Common myeloid progenitor, CD34-positive (primary cell): ENCODE measurements around the gene ZNF280D. TPM values are rescaled to one million over a fixed set of nuclear protein-coding genes. Genes with fewer than 3 reads are reported as not detected.
"Not testable (repeated sequence)": the region's sequence is repeated elsewhere in the genome, so short reads cannot be mapped to it uniquely, and the experiment has no call there.

Experiments
- CTCF ChIA-PET: fragments of 350-600 bp; sonication (Branson Sonifier 250); formaldehyde crosslinking; loops from one replicate; lab custom pipeline; 2021; ENCODE audit warnings: antibody characterized with exemption; lab: Charles Lee
- POLR2A ChIA-PET: fragments of 350-600 bp; sonication (Branson Sonifier 250); formaldehyde crosslinking; loops from one replicate; lab custom pipeline; 2021; ENCODE audit warnings: antibody characterized with exemption; lab: Charles Lee
- DNase-seq, 3 donors: peaks; one replicate each; pipeline versions ENCODE4 v3.0.0 to v3.0.0-alpha.2; 2013
- H3K27ac ChIP-seq, 2 experiments: 1 replicate in 1 of 2; 2 replicates in 1 of 2; pipeline ENCODE4 v1.7.0; 2013; ENCODE audit warnings: inconsistent platforms in 2 of 2, low read length in 2 of 2, mild to moderate bottlenecking in 2 of 2, low read depth in 1 of 2, moderate library complexity in 1 of 2; ENCODE audit not compliant: severe bottlenecking in 2 of 2, insufficient read depth in 1 of 2, poor library complexity in 1 of 2
- H3K27me3 ChIP-seq, 5 experiments: replicated peaks in 2 of 5; 1 replicate in 3 of 5; 2 replicates in 2 of 5; pipeline versions ENCODE4 v1.6.1 to v1.7.0; 2013; ENCODE audit warnings: low read length in 4 of 5, mild to moderate bottlenecking in 2 of 5, moderate library complexity in 2 of 5, inconsistent platforms in 1 of 5; ENCODE audit not compliant: insufficient read depth in 5 of 5, control insufficient read depth in 4 of 5
- H3K36me3 ChIP-seq, 4 experiments: 1 replicate in 2 of 4; 2 replicates in 2 of 4; pipeline versions ENCODE4 v1.6.1 to v1.7.0; 2013; ENCODE audit warnings: low read length in 3 of 4, control low read depth in 1 of 4, mild to moderate bottlenecking in 1 of 4; ENCODE audit not compliant: control insufficient read depth in 4 of 4, insufficient read depth in 4 of 4
- H3K4me1 ChIP-seq, 4 experiments: 1 replicate in 3 of 4; 2 replicates in 1 of 4; pipeline versions ENCODE4 v1.6.1 to v1.7.1; 2013; ENCODE audit warnings: low read length in 3 of 4, mild to moderate bottlenecking in 3 of 4, control low read depth in 1 of 4, inconsistent platforms in 1 of 4, moderate library complexity in 1 of 4; ENCODE audit not compliant: control insufficient read depth in 4 of 4, insufficient read depth in 4 of 4; ENCODE audit errors: control extremely low read depth in 1 of 4
- H3K4me3 ChIP-seq, 7 experiments: 1 replicate in 4 of 7; 2 replicates in 3 of 7; pipeline versions ENCODE4 v1.5.1 to v1.7.0; 2013; ENCODE audit warnings: mild to moderate bottlenecking in 7 of 7, low read length in 6 of 7, moderate library complexity in 6 of 7, inconsistent platforms in 2 of 7, low read depth in 2 of 7, control low read depth in 1 of 7; ENCODE audit not compliant: insufficient read depth in 4 of 7, control insufficient read depth in 1 of 7; ENCODE audit errors: extremely low read depth in 1 of 7
- H3K9me3 ChIP-seq, 5 experiments: 1 replicate in 4 of 5; 2 replicates in 1 of 5; pipeline versions ENCODE4 v1.6.1 to v1.7.1; 2013; ENCODE audit warnings: low read length in 4 of 5, mild to moderate bottlenecking in 2 of 5, inconsistent platforms in 1 of 5, low read depth in 1 of 5, moderate library complexity in 1 of 5; ENCODE audit not compliant: control insufficient read depth in 4 of 5, insufficient read depth in 2 of 5; ENCODE audit errors: control extremely low read depth in 1 of 5
- WGBS: methylation state at CpG from one replicate; pipeline ENCODE4 v1.1.5; 2013; ENCODE audit not compliant: insufficient coverage; 5-methylcytosine and 5-hydroxymethylcytosine counted together
- polyA plus RNA-seq: library from polyadenylated mRNA; unstranded; fragments of 120-200 nt; gene quantifications from one replicate; pipeline ENCODE4 v1.2.1, GENCODE V29; 2013

The ZNF280D gene, protein sequence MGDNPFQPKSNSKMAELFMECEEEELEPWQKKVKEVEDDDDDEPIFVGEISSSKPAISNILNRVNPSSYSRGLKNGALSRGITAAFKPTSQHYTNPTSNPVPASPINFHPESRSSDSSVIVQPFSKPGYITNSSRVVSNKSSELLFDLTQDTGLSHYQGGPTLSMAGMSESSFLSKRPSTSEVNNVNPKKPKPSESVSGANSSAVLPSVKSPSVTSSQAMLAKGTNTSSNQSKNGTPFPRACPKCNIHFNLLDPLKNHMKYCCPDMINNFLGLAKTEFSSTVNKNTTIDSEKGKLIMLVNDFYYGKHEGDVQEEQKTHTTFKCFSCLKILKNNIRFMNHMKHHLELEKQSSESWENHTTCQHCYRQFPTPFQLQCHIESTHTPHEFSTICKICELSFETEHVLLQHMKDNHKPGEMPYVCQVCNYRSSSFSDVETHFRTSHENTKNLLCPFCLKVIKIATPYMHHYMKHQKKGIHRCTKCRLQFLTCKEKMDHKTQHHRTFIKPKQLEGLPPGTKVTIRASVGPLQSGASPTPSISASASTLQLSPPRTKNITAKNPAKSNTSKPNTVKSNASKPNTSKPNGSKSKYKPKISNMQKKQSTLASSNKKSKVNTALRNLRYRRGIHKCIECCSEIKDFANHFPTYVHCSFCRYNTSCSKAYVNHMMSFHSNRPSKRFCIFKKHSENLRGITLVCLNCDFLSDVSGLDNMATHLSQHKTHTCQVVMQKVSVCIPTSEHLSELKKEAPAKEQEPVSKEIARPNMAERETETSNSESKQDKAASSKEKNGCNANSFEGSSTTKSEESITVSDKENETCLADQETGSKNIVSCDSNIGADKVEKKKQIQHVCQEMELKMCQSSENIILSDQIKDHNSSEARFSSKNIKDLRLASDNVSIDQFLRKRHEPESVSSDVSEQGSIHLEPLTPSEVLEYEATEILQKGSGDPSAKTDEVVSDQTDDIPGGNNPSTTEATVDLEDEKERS
- 60.1 TPM for polyA plus RNA-seq

DNA sequence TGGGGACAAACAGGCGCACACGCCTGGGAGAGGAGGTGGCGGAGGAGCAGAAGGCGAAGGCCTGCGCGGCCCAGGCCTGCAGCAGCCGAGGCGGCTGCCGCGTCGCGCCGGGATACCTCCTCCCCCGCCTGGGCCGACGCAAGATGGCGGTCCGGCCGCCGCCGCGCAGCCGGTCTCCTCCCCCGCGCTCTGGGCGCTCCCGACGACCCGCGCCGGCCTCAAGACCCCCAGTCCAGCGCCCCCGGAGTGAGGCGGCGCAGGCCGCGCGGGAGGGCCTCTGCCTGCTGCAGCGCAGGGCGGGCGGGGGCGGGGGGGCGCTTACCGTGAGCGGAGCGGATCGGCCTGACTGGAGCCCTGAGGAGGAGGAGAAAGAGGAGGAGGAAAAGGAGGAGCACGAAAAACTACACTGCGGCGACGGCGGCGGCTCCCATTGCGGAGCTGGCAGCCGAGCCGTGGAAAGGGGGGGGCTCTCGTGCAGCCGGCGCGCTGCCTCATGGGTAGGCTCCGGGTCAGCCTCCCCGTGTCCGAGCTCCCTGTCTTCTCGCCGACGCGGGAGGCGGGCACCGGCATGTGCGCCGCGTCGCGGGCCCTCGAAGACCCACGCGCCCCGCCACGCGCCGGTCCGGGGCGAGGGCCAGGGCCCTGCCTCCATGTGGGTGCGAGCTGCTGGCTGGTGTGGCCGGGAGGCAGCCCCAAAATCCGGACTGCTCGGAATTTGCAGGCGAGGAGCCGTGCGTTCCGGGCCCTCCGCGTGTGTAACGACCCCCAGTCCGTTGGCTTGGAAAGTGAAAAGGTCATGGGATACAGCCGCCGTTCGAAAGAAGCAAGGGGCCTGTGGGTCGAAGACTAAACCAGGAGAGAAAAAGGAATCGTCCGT lies at the start of gene ZNF280D:
Gene ZNF280D (minus strand): TSS at position 374 of the 877 bp plus-strand sequence. CDS start 26,400 bp downstream, outside the sequence.
- Histone ChIP-seq H3K9me3 (peaks cover 0 to 11% (median 7%) of the 10 kb centered on the region in 5 experiments), H3K27me3 (no peaks in the 10 kb centered on the region), H3K27ac (peak within 1 kb of the TSS; percentile 75 to 93), H3K36me3 (peaks cover 0 to 5% (median 0%) of the 10 kb centered on the region in 4 experiments), H3K4me3 (peak within 1 kb of the TSS; percentile 48 to 83 (median 72)), H3K4me1 (peaks cover 18 to 37% (median 30%) of the 10 kb centered on the region in 4 experiments)
- ChIA-PET CTCF (interaction anchor here (1.4 kb wide), 1 partner anchor 72 kb away, joined by 3 read pairs; no protein-coding TSS in a partner anchor), POLR2A (interaction anchor here (0.5 to 1.2 kb wide), 3 partner anchors 47 to 185 kb away, joined by 3 read pairs; partner anchors contain the start of gene TCF12)
- WGBS, result 15% methylated on average over 90 of the region's 101 CpGs
- DNase-seq, result peak; percentile 86 to 93 (median 90)

DNA sequence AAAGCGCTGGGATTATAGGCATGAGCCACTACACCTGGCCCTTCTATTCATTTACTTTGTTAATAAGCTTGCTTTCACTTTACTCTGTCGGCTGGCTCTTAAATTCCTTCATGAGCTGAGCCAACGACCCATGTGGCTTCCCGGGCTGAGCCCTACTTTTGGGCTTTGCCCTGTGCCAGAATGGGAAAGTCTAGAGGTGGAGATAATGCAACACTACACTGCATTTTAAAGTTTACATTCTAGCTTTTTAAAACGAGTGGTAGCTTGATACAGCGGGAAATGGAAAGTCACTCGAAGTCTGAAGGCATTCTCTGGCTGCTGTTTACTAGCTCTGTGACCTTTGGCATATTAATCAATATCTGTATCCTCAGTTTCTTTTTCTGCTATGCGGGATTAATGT lies 49.0 kb upstream of the ZNF280D start:
- H3K27me3 ChIP-seq, result no peaks in the 10 kb centered on the region
- CTCF ChIA-PET, result interaction anchor here (1.5 kb wide), 1 partner anchor 22 kb away, joined by 3 read pairs; no protein-coding TSS in a partner anchor
- H3K36me3 ChIP-seq, result no peaks in the 10 kb centered on the region
- no peak overlapping the region for H3K4me3 ChIP-seq
- peaks cover 0 to 20% (median 11%) of the 10 kb centered on the region in 5 experiments for H3K9me3 ChIP-seq
- 100% methylated on average over 4 of the region's 8 CpGs for WGBS
- H3K27ac ChIP-seq, result no peak overlapping the region
- POLR2A ChIA-PET, result no interaction called here
- no peak for DNase-seq
- peaks cover 0 to 7% (median 0%) of the 10 kb centered on the region in 4 experiments for H3K4me1 ChIP-seq

DNA sequence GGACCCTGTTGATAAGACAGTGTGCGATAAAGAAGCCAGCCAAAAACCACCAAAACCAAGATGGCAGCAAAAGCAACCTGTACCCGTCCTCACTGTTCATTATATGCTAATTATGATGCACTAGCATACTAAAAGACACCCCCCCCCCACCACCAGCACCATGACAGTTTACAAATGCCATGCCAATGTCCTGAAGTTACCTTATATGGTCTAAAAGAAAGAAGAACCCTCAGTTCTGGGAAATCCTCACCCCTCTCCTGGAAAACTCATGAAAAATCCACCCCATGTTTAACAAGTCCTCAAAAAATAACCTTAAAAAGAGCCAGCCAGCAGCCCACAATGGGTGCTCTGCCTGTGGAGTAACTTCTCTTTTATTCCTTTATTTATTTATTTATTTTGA lies 48.4 kb upstream of the ZNF280D start:
- no peak for DNase-seq
- H3K36me3 ChIP-seq, result no peaks in the 10 kb centered on the region
- ChIA-PET POLR2A (no interaction called here), CTCF (interaction anchor here (1.5 kb wide), 1 partner anchor 22 kb away, joined by 3 read pairs; no protein-coding TSS in a partner anchor)
- peaks cover 0 to 7% (median 0%) of the 10 kb centered on the region in 4 experiments for H3K4me1 ChIP-seq
- H3K27me3 ChIP-seq, result no peaks in the 10 kb centered on the region
- H3K27ac ChIP-seq, result no peak overlapping the region
- peaks cover 0 to 20% (median 11%) of the 10 kb centered on the region in 5 experiments for H3K9me3 ChIP-seq
- WGBS, result no CpG with 5 or more reads among the region's 2 CpGs
- H3K4me3 ChIP-seq, result no peak overlapping the region

DNA sequence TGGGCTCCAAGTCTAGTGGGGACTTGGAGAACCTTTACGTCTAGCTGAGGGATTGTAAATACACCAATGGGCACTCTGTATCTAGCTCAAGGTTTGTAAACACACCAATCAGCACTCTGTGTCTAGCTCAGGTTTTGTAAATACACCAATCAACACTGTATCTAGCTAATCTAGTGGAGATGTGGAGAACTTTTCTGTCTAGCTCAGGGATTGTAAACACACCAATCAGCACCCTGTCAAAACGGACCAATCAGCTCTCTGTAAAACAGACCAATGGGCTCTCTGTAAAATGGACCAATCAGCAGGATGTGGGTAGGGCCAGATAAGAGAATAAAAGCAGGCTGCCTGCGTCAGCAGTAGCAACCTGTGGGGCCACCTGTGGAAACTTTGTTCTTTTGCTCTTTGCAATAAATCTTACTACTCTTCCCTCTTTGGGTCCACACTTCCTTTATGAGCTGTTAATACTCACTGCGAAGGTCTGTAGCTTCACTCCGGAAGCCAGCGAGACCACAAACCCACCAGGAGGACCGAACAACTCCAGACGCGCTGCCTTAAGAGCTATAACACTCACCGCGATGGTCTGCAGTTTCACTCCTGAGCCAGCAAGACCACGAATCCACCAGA lies 46.9 kb upstream of the ZNF280D start:
- H3K27me3 ChIP-seq, H3K27ac ChIP-seq, H3K36me3 ChIP-seq: not testable (repeated sequence)
- DNase-seq, result peak; percentile 76 to 97 (median 95)
- ChIA-PET CTCF (interaction anchor here (1.0 kb wide), 1 partner anchor 32 kb away, joined by 3 read pairs; no protein-coding TSS in a partner anchor), POLR2A (interaction anchor here (0.7 to 1.1 kb wide), 2 partner anchors 46 to 55 kb away, joined by 3 read pairs; partner anchors contain the start of gene ZNF280D)
- Histone ChIP-seq H3K4me1 (peaks cover 4 to 20% (median 8%) of the 10 kb centered on the region in 4 experiments), H3K9me3 (peaks cover 0 to 20% (median 11%) of the 10 kb centered on the region in 5 experiments), H3K4me3 (peak overlapping the region in 1 of 7 experiments; percentile 5)
- 42% methylated on average over 2 of the region's 12 CpGs for WGBS

DNA sequence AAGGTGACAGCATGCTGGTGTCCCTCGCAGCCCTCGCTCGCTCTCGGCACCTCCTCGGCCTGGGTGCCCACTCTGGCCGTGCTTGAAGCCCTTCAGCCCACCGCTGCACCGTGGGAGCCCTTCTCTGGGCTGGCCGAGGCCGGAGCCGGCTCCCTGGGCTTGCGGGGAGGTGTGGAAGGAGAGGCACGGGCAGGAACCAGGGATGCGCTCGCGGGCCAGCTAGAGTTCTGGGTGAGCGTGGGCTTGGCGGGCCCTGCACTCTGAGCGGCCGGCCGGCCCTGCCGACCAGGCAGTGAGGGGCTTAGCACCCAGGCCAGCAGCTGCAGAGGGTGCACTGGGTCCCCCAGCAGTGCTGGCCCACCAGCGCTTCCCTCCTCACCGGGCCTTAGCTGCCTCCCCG lies 46.1 kb upstream of the ZNF280D start:
- POLR2A ChIA-PET, CTCF ChIA-PET: not testable (repeated sequence)

More for the DNA sequence above, 46.1 kb upstream of the ZNF280D start:
- 93% methylated on average over 25 of the region's 25 CpGs for WGBS
- H3K4me1 ChIP-seq, result peaks cover 7 to 27% (median 14%) of the 10 kb centered on the region in 4 experiments
- not testable (repeated sequence) for DNase-seq, H3K4me3 ChIP-seq, H3K27me3 ChIP-seq, H3K27ac ChIP-seq, H3K36me3 ChIP-seq
- H3K9me3 ChIP-seq, result peaks cover 0 to 20% (median 11%) of the 10 kb centered on the region in 5 experiments
